Gastrocnemius medialis (tissue), 4 donors: ENCODE measurements around the gene RBBP9.

Experiments
- CTCF ChIP-seq, 5 experiments: fragments of 450-650 bp in 3 of 5; fragments of 200-600 bp in 2 of 5; sonication (generic) in 2 of 5; IDR thresholded peaks in 4 of 5; conservative IDR thresholded peaks in 1 of 5; 1 replicate in 4 of 5; 2 replicates in 1 of 5; pipeline ENCODE4 v1.5.1; 2016 to 2019; ENCODE audit warnings: antibody characterized with exemption in 5 of 5, mild to moderate bottlenecking in 3 of 5, moderate library complexity in 3 of 5
- POLR2A ChIP-seq, 2 donors: fragments of 450-650 bp; IDR thresholded peaks; one replicate each; pipeline ENCODE4 v1.6.1; 2017; ENCODE audit warnings: antibody characterized with exemption in 2 of 2, mild to moderate bottlenecking in 2 of 2, moderate library complexity in 2 of 2

- no peak for TF ChIP-seq CTCF (IDR thresholded peaks at IDR 0.05 in 4 of 5, conservative IDR thresholded peaks at IDR 0.05 in 1 of 5)
- TF ChIP-seq POLR2A (IDR thresholded peaks at IDR 0.05), result no peak
Measured at GRCh38 chr20:18533491-18533890, 36.5 kb upstream of the RBBP9 start.
